Astrocyte (in vitro differentiated cells and primary cell): Measurements from ENCODE around the gene R3HCC1L. TPM values are rescaled to one million over a fixed set of nuclear protein-coding genes. Genes with fewer than 3 reads are reported as not detected.

ENCODE experiments used
- DNase-seq: peaks from one replicate; pipeline ENCODE4 v3.0.0-alpha.2; 2010; ENCODE audit warnings: low read depth
- FAIRE-seq: peaks from 2 replicates; lab custom pipeline; 2011; peaks lifted over from hg19 to GRCh38; lab: Jason Lieb, UNC
- H2AFZ ChIP-seq: 2 replicates; pipeline ENCODE4 v1.6.0; 2012; ENCODE audit warnings: low read depth, low read length, inconsistent platforms
- H3K27ac ChIP-seq: 2 replicates; pipeline ENCODE4 v1.5.1; 2011; ENCODE audit warnings: low read depth, low read length, inconsistent platforms
- H3K27me3 ChIP-seq: 2 replicates; pipeline ENCODE4 v1.6.0; 2011; ENCODE audit warnings: low read length, inconsistent platforms; ENCODE audit not compliant: insufficient read depth
- H3K36me3 ChIP-seq: 2 replicates; pipeline ENCODE4 v1.5.1; 2011; ENCODE audit warnings: low read length, inconsistent platforms; ENCODE audit not compliant: insufficient read depth
- H3K4me1 ChIP-seq: 2 replicates; pipeline ENCODE4 v1.5.1; 2011; ENCODE audit warnings: low read length, inconsistent platforms; ENCODE audit not compliant: insufficient read depth
- H3K4me2 ChIP-seq: 2 replicates; pipeline ENCODE4 v1.6.0; 2012; ENCODE audit warnings: low read length, inconsistent platforms
- H3K4me3 ChIP-seq: 2 replicates; pipeline ENCODE4 v1.5.1; 2011; ENCODE audit warnings: low read depth, mild to moderate bottlenecking, low read length, inconsistent platforms; ENCODE audit not compliant: insufficient read depth
- H3K79me2 ChIP-seq: 2 replicates; pipeline ENCODE4 v1.6.0; 2012; ENCODE audit warnings: mild to moderate bottlenecking, low read length, inconsistent platforms; ENCODE audit not compliant: insufficient read depth
- H3K9ac ChIP-seq: 2 replicates; pipeline ENCODE4 v1.6.0; 2012; ENCODE audit warnings: mild to moderate bottlenecking, low read length, inconsistent platforms
- H3K9me3 ChIP-seq: 2 replicates; pipeline ENCODE4 v1.5.1; 2012; ENCODE audit warnings: low read depth, mild to moderate bottlenecking, low read length, inconsistent platforms; ENCODE audit not compliant: insufficient read depth
- H4K20me1 ChIP-seq: 2 replicates; pipeline ENCODE4 v1.6.0; 2012; ENCODE audit warnings: low read length, inconsistent platforms; ENCODE audit not compliant: insufficient read depth
- H3K27ac Mint-ChIP-seq: one replicate; pipeline ENCODE4 v1.8.0; 2021; ENCODE audit warnings: mild to moderate bottlenecking, mixed read lengths; ENCODE audit not compliant: unreplicated experiment
- H3K27me3 Mint-ChIP-seq: one replicate; pipeline ENCODE4 v1.8.0; 2021; ENCODE audit warnings: low read depth, mixed read lengths; ENCODE audit not compliant: unreplicated experiment
- H3K36me3 Mint-ChIP-seq: one replicate; pipeline ENCODE4 v1.8.0; 2021; ENCODE audit warnings: low read depth, mixed read lengths; ENCODE audit not compliant: unreplicated experiment
- H3K4me1 Mint-ChIP-seq: one replicate; pipeline ENCODE4 v1.8.0; 2021; ENCODE audit warnings: low read depth, mixed read lengths; ENCODE audit not compliant: unreplicated experiment
- H3K4me3 Mint-ChIP-seq: one replicate; pipeline ENCODE4 v1.8.0; 2021; ENCODE audit warnings: mild to moderate bottlenecking, moderate library complexity, mixed read lengths; ENCODE audit not compliant: unreplicated experiment
- H3K9me3 Mint-ChIP-seq: one replicate; pipeline ENCODE4 v1.8.0; 2021; ENCODE audit warnings: mild to moderate bottlenecking, mixed read lengths; ENCODE audit not compliant: unreplicated experiment
- CTCF ChIP-seq: IDR thresholded peaks from 2 replicates; pipeline ENCODE4 v1.5.1; 2011; ENCODE audit warnings: low read depth, mild to moderate bottlenecking, inconsistent platforms, low read length, moderate library complexity; ENCODE audit not compliant: insufficient read depth
- EZH2 ChIP-seq: IDR thresholded peaks from 2 replicates; pipeline ENCODE4 v1.6.1; 2012; ENCODE audit warnings: mild to moderate bottlenecking, low read length, inconsistent platforms; ENCODE audit not compliant: insufficient read depth
- total RNA-seq: library from RNA; stranded (reverse); gene quantifications from 2 replicates; pipeline ENCODE4 v1.2.1, GENCODE V29; 2021

The R3HCC1L gene
- total RNA-seq, 1 donor from 2014 or later: 19.9 TPM

- Histone ChIP-seq H3K4me2 (no peak overlapping the region), H3K9ac (no peak overlapping the region), H2AFZ (no peak overlapping the region), H3K79me2 (no peaks in the 10 kb centered on the region), H3K36me3 (no peaks in the 10 kb centered on the region), H3K27ac (no peak overlapping the region), H3K9me3 (no peaks in the 10 kb centered on the region), H4K20me1 (no peaks in the 10 kb centered on the region), H3K4me3 (no peak overlapping the region), H3K4me1 (peaks cover 28% of the 10 kb centered on the region), H3K27me3 (peaks cover 3% of the 10 kb centered on the region)
- peaks cover 2% of the 10 kb centered on the region for H3K9me3 Mint-ChIP-seq
- H3K4me1 Mint-ChIP-seq: peaks cover 31% of the 10 kb centered on the region
- TF ChIP-seq CTCF: no peak
- no peak for TF ChIP-seq EZH2
- DNase-seq (no peak), FAIRE-seq (no peak)
- peaks cover 5% of the 10 kb centered on the region for H3K36me3 Mint-ChIP-seq
- H3K27ac Mint-ChIP-seq: no peak overlapping the region
- H3K27me3 Mint-ChIP-seq: peaks cover 13% of the 10 kb centered on the region
- H3K4me3 Mint-ChIP-seq: no peak overlapping the region
Observed at GRCh38 chr10:98272245-98272644, 137.8 kb downstream of the R3HCC1L start.

- Histone ChIP-seq H3K4me2 (no peak overlapping the region), H3K9me3 (no peaks in the 10 kb centered on the region), H3K27ac (no peak overlapping the region), H4K20me1 (no peaks in the 10 kb centered on the region), H3K27me3 (peaks cover 3% of the 10 kb centered on the region), H2AFZ (no peak overlapping the region), H3K36me3 (no peaks in the 10 kb centered on the region), H3K4me1 (peaks cover 24% of the 10 kb centered on the region), H3K79me2 (no peaks in the 10 kb centered on the region), H3K9ac (no peak overlapping the region), H3K4me3 (no peak overlapping the region)
- peaks cover 5% of the 10 kb centered on the region for H3K36me3 Mint-ChIP-seq
- peaks cover 2% of the 10 kb centered on the region for H3K9me3 Mint-ChIP-seq
- peaks cover 30% of the 10 kb centered on the region for H3K4me1 Mint-ChIP-seq
- no peak overlapping the region for H3K27ac Mint-ChIP-seq
- FAIRE-seq (no peak), DNase-seq (no peak)
- no peak overlapping the region for H3K4me3 Mint-ChIP-seq
- peaks cover 13% of the 10 kb centered on the region for H3K27me3 Mint-ChIP-seq
- TF ChIP-seq CTCF: no peak
- no peak for TF ChIP-seq EZH2
Observed at GRCh38 chr10:98272656-98273055, 138.2 kb downstream of the R3HCC1L start.

- Histone ChIP-seq H3K27me3 (peaks cover 3% of the 10 kb centered on the region), H3K27ac (no peak overlapping the region), H3K4me2 (no peak overlapping the region), H3K79me2 (no peaks in the 10 kb centered on the region), H3K4me1 (peaks cover 21% of the 10 kb centered on the region), H3K9ac (no peak overlapping the region), H4K20me1 (no peaks in the 10 kb centered on the region), H2AFZ (no peak overlapping the region), H3K36me3 (no peaks in the 10 kb centered on the region), H3K9me3 (no peaks in the 10 kb centered on the region), H3K4me3 (no peak overlapping the region)
- Mint-ChIP-seq H3K4me1 (peaks cover 28% of the 10 kb centered on the region), H3K27ac (peak overlapping the region; percentile 19), H3K27me3 (peaks cover 13% of the 10 kb centered on the region), H3K9me3 (peaks cover 2% of the 10 kb centered on the region), H3K4me3 (no peak overlapping the region), H3K36me3 (peaks cover 5% of the 10 kb centered on the region)
- no peak for DNase-seq
- no peak for TF ChIP-seq EZH2
- no peak for TF ChIP-seq CTCF
- no peak for FAIRE-seq
Observed at GRCh38 chr10:98273057-98273850, 138.8 kb downstream of the R3HCC1L start.
